Neural progenitor cell (in vitro differentiated cells): ENCODE measurements around the gene KLK4. TPM values are rescaled to one million over a fixed set of nuclear protein-coding genes. Genes with fewer than 3 reads are reported as not detected.

ENCODE experiments used
- DNase-seq: peaks from one replicate; pipeline ENCODE4 v3.0.0-alpha.2; 2016; ENCODE audit warnings: low spot score
- H2AFZ ChIP-seq: fragments of 200-600 bp; sonication (generic); replicated peaks from 2 replicates; pipeline ENCODE4 v1.6.1; 2016; ENCODE audit warnings: antibody characterized with exemption
- H3F3A ChIP-seq: fragments of 200-600 bp; sonication (generic); 2 replicates; pipeline ENCODE4 v1.6.1; 2016; ENCODE audit warnings: antibody characterized with exemption, low read depth
- H3K27ac ChIP-seq: fragments of 200-600 bp; sonication (generic); 2 replicates; pipeline ENCODE4 v1.5.1; 2016; ENCODE audit warnings: mild to moderate bottlenecking
- H3K27me3 ChIP-seq: fragments of 200-600 bp; sonication (generic); 2 replicates; pipeline ENCODE4 v1.6.1; 2016; ENCODE audit warnings: mild to moderate bottlenecking, moderate library complexity
- H3K36me3 ChIP-seq: fragments of 200-600 bp; sonication (generic); 2 replicates; pipeline ENCODE4 v1.5.1; 2016
- H3K4me1 ChIP-seq: fragments of 200-600 bp; sonication (generic); 2 replicates; pipeline ENCODE4 v1.6.1; 2016; ENCODE audit warnings: mixed run types
- H3K4me2 ChIP-seq: fragments of 200-600 bp; sonication (generic); 2 replicates; pipeline ENCODE4 v1.6.1; 2016
- H3K4me3 ChIP-seq: fragments of 200-600 bp; sonication (generic); 2 replicates; pipeline ENCODE4 v1.5.1; 2016
- H3K79me2 ChIP-seq: fragments of 200-600 bp; sonication (generic); 2 replicates; pipeline ENCODE4 v1.6.1; 2016; ENCODE audit warnings: low read depth
- H3K9ac ChIP-seq: fragments of 200-600 bp; sonication (generic); 2 replicates; pipeline ENCODE4 v1.6.1; 2016
- H3K9me3 ChIP-seq: fragments of 200-600 bp; sonication (generic); 2 replicates; pipeline ENCODE4 v1.5.1; 2016; ENCODE audit warnings: low read depth
- H4K20me1 ChIP-seq: fragments of 200-600 bp; sonication (generic); 2 replicates; pipeline ENCODE4 v1.6.1; 2016; ENCODE audit warnings: low read depth
- H3K27ac Mint-ChIP-seq: 3 replicates; pipeline ENCODE4 v1.8.0; 2021; ENCODE audit warnings: mixed read lengths
- H3K27me3 Mint-ChIP-seq: 2 replicates; pipeline ENCODE4 v1.8.0; 2022; ENCODE audit warnings: low read depth, mild to moderate bottlenecking, inconsistent platforms, moderate library complexity, mixed read lengths; ENCODE audit not compliant: insufficient read depth
- H3K36me3 Mint-ChIP-seq: 3 replicates; pipeline ENCODE4 v1.8.0; 2021; ENCODE audit warnings: mixed read lengths
- H3K4me1 Mint-ChIP-seq: 3 replicates; pipeline ENCODE4 v1.8.0; 2021; ENCODE audit warnings: mixed read lengths
- H3K4me3 Mint-ChIP-seq: 3 replicates; pipeline ENCODE4 v1.8.0; 2021; ENCODE audit warnings: mild to moderate bottlenecking, moderate library complexity, mixed read lengths
- H3K9me3 Mint-ChIP-seq: 3 replicates; pipeline ENCODE4 v1.8.0; 2020; ENCODE audit warnings: mixed read lengths
- EZH2 ChIP-seq: fragments of 200-600 bp; sonication (generic); IDR thresholded peaks from 2 replicates; pipeline ENCODE4 v1.6.1; 2017; ENCODE audit warnings: antibody characterized with exemption, mild to moderate bottlenecking, moderate library complexity
- EZH2phosphoT487 ChIP-seq: fragments of 200-600 bp; sonication (generic); IDR thresholded peaks from 2 replicates; pipeline ENCODE4 v1.6.1; 2017; ENCODE audit warnings: antibody characterized with exemption
- total RNA-seq: library from RNA; depleted of rRNA; stranded (reverse); fragments of >200 nt; gene quantifications from 2 replicates; pipeline ENCODE4 v1.2.3, GENCODE V29; 2015; ENCODE audit warnings: low replicate concordance
- TF ChIP-seq, protein P1 (sequence below): fragments of 200-600 bp; sonication (generic); IDR thresholded peaks from 2 replicates; pipeline ENCODE4 v1.5.1; 2017; ENCODE audit warnings: antibody characterized with exemption, mild to moderate bottlenecking

The KLK4 gene
- total RNA-seq, 1 donor from 2014 or later: not detected

DNA sequence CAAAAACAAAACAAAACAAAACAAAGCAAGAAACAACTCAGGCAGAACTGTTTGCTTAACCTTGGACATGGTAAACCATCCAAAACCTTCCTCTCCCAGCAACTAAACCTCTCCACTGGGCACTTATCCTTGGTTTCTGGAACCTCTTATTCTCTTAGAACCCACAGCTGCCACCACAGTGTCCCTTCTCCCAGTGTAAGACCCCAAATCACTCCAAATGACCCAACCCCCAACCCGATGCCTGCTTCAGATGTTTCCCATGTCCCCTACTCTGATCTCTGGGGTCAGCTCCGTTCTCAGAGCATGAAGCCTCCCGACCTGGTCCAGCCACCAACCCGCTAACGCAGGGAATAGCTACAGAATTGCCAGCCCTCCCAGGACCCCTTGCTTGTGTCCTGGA, 37.0 kb downstream of the KLK4 start:
- Mint-ChIP-seq H3K4me1 (no peaks in the 10 kb centered on the region), H3K27ac (no peak overlapping the region), H3K27me3 (peaks cover 11% of the 10 kb centered on the region), H3K36me3 (no peaks in the 10 kb centered on the region), H3K4me3 (no peak overlapping the region), H3K9me3 (no peaks in the 10 kb centered on the region)
- Histone ChIP-seq H3K9ac (no peak overlapping the region), H3K4me3 (no peak overlapping the region), H3K36me3 (no peaks in the 10 kb centered on the region), H3F3A (no peaks in the 10 kb centered on the region), H3K4me2 (no peak overlapping the region), H4K20me1 (no peaks in the 10 kb centered on the region), H3K4me1 (no peaks in the 10 kb centered on the region), H3K79me2 (no peaks in the 10 kb centered on the region), H3K27me3 (peaks cover 69% of the 10 kb centered on the region), H3K9me3 (no peaks in the 10 kb centered on the region), H3K27ac (no peak overlapping the region), H2AFZ (no peak overlapping the region)
- no peak for DNase-seq
- TF ChIP-seq, protein P1, sequence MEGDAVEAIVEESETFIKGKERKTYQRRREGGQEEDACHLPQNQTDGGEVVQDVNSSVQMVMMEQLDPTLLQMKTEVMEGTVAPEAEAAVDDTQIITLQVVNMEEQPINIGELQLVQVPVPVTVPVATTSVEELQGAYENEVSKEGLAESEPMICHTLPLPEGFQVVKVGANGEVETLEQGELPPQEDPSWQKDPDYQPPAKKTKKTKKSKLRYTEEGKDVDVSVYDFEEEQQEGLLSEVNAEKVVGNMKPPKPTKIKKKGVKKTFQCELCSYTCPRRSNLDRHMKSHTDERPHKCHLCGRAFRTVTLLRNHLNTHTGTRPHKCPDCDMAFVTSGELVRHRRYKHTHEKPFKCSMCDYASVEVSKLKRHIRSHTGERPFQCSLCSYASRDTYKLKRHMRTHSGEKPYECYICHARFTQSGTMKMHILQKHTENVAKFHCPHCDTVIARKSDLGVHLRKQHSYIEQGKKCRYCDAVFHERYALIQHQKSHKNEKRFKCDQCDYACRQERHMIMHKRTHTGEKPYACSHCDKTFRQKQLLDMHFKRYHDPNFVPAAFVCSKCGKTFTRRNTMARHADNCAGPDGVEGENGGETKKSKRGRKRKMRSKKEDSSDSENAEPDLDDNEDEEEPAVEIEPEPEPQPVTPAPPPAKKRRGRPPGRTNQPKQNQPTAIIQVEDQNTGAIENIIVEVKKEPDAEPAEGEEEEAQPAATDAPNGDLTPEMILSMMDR: no peak
- no peak for TF ChIP-seq EZH2phosphoT487

DNA sequence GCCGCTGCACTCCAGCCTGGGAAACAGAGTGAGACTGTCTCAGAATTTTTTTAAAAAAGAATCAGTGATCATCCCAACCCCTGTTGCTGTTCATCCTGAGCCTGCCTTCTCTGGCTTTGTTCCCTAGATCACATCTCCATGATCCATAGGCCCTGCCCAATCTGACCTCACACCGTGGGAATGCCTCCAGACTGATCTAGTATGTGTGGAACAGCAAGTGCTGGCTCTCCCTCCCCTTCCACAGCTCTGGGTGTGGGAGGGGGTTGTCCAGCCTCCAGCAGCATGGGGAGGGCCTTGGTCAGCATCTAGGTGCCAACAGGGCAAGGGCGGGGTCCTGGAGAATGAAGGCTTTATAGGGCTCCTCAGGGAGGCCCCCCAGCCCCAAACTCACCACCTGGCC, 38.1 kb downstream of the KLK4 start, which contains the start of gene KLK2:
KLK2 (plus strand) TSS at position 384 of the 400 bp plus-strand sequence. CDS start 35 bp downstream, outside the sequence.
- Histone ChIP-seq H3K9me3 (no peaks in the 10 kb centered on the region), H3K79me2 (no peaks in the 10 kb centered on the region), H3K4me1 (no peaks in the 10 kb centered on the region), H2AFZ (no peak within 1 kb of the TSS), H3K4me2 (no peak within 1 kb of the TSS), H3F3A (no peaks in the 10 kb centered on the region), H3K4me3 (no peak within 1 kb of the TSS), H3K9ac (no peak within 1 kb of the TSS), H3K27ac (no peak within 1 kb of the TSS), H3K36me3 (no peaks in the 10 kb centered on the region), H3K27me3 (peaks cover 81% of the 10 kb centered on the region), H4K20me1 (no peaks in the 10 kb centered on the region)
- no peak within 1 kb of the TSS for H3K27ac Mint-ChIP-seq
- H3K27me3 Mint-ChIP-seq: peaks cover 10% of the 10 kb centered on the region
- H3K9me3 Mint-ChIP-seq: no peaks in the 10 kb centered on the region
- no peaks in the 10 kb centered on the region for H3K36me3 Mint-ChIP-seq
- H3K4me1 Mint-ChIP-seq: no peaks in the 10 kb centered on the region
- no peak within 1 kb of the TSS for H3K4me3 Mint-ChIP-seq
- TF ChIP-seq EZH2phosphoT487: no peak
- TF ChIP-seq, protein P1: no peak
- TF ChIP-seq EZH2: no peak
- no peak for DNase-seq

DNA sequence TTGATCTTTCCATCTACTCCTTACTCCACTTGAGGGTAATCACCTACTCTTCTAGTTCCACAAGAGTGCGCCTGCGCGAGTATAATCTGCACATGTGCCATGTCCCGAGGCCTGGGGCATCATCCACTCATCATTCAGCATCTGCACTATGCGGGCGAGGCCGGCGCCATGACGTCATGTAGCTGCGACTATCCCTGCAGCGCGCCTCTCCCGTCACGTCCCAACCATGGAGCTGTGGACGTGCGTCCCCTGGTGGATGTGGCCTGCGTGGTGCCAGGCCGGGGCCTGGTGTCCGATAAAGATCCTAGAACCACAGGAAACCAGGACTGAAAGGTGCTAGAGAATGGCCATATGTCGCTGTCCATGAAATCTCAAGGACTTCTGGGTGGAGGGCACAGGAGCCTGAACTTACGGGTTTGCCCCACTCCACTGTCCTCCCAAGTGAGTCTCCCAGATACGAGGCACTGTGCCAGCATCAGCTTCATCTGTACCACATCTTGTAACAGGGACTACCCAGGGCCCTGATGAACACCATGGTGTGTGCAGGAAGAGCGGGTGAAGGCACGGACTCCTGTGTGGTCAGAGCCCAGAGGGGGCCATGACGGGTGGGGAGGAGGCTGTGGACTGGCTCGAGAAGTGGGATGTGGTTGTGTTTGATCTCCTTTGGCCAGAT, 40.6 kb downstream of the KLK4 start:
- Histone ChIP-seq H3F3A (no peaks in the 10 kb centered on the region), H3K79me2 (no peaks in the 10 kb centered on the region), H3K4me3 (no peak overlapping the region), H3K27ac (no peak overlapping the region), H3K9ac (no peak overlapping the region), H3K4me2 (no peak overlapping the region), H3K36me3 (no peaks in the 10 kb centered on the region), H3K9me3 (no peaks in the 10 kb centered on the region), H3K4me1 (no peaks in the 10 kb centered on the region), H3K27me3 (peaks cover 98% of the 10 kb centered on the region), H4K20me1 (no peaks in the 10 kb centered on the region), H2AFZ (no peak overlapping the region)
- H3K36me3 Mint-ChIP-seq: no peaks in the 10 kb centered on the region
- no peaks in the 10 kb centered on the region for H3K4me1 Mint-ChIP-seq
- TF ChIP-seq, protein P1: peak; percentile 12
- no peak for TF ChIP-seq EZH2
- DNase-seq: peak; percentile 5
- no peak overlapping the region for H3K4me3 Mint-ChIP-seq
- H3K9me3 Mint-ChIP-seq: no peaks in the 10 kb centered on the region
- peaks cover 7% of the 10 kb centered on the region for H3K27me3 Mint-ChIP-seq
- no peak overlapping the region for H3K27ac Mint-ChIP-seq
